A549 (cell line): Measurements from ENCODE around the gene PPP2R3A. TPM values are rescaled to one million over a fixed set of nuclear protein-coding genes. Genes with fewer than 3 reads are reported as not detected.

ENCODE experiments used
- ATAC-seq, 2 experiments: fragments of 200-7000 bp in 1 of 2; fragments of >200 bp in 1 of 2; cut with Nextera tagmentation in 1 of 2; cut with Tn5 transposase in 1 of 2; 3 replicates each; pipeline versions ENCODE4 v1.8.0 to v1.9.1; 2018 to 2020; ENCODE audit warnings: mild to moderate bottlenecking in 1 of 2, moderate library complexity in 1 of 2
- CTCF ChIA-PET: fragments of 300-600 bp; sonication (Branson Sonifier 250); formaldehyde crosslinking; extraction: SDS; loops from one replicate; lab custom pipeline; 2021; ENCODE audit warnings: antibody characterized with exemption, inconsistent platforms; lab: Yijun Ruan, JAX
- POLR2A ChIA-PET: fragments of 350-600 bp; formaldehyde crosslinking; extraction: SDS; loops from one replicate; lab custom pipeline; 2021; ENCODE audit warnings: antibody characterized with exemption, inconsistent platforms; lab: Yijun Ruan, JAX
- DNase-seq, 2 experiments: peaks; one replicate each; pipeline versions ENCODE4 v3.0.0 to v3.0.0-alpha.2; 2011 to 2016; ENCODE audit warnings: low read depth in 1 of 2, low spot score in 1 of 2
- FAIRE-seq: peaks from 2 replicates; lab custom pipeline; 2011; peaks lifted over from hg19 to GRCh38; lab: Jason Lieb, UNC
- H3K27ac ChIP-seq, 2 experiments: fragments of >200 bp; sonication (Bioruptor Twin); formaldehyde crosslinking; 3 replicates each; pipeline ENCODE4 v1.5.1; 2016 to 2017
- H3K4me1 ChIP-seq: fragments of >200 bp; sonication (Bioruptor Twin); formaldehyde crosslinking; 3 replicates; pipeline ENCODE4 v1.6.1; 2016
- H3K4me2 ChIP-seq: fragments of >200 bp; sonication (Bioruptor Twin); formaldehyde crosslinking; 3 replicates; pipeline ENCODE4 v1.6.1; 2016
- H3K4me3 ChIP-seq: fragments of >200 bp; sonication (Bioruptor Twin); formaldehyde crosslinking; 3 replicates; pipeline ENCODE4 v1.5.1; 2016
- H3K9me3 ChIP-seq: fragments of >200 bp; sonication (Bioruptor Twin); formaldehyde crosslinking; 3 replicates; pipeline ENCODE4 v1.6.1; 2016
- BHLHE40 ChIP-seq: IDR thresholded peaks from 2 replicates; pipeline ENCODE4 v1.6.1; 2012; ENCODE audit warnings: low read depth, low read length, inconsistent platforms
- CBX2 ChIP-seq: fragments of 200-600 bp; sonication (generic); IDR thresholded peaks from 2 replicates; pipeline ENCODE4 v1.6.1; 2016; ENCODE audit warnings: low read depth, mild to moderate bottlenecking, borderline replicate concordance
- CBX8 ChIP-seq: fragments of 200-600 bp; sonication (generic); IDR thresholded peaks from 2 replicates; pipeline ENCODE4 v1.6.1; 2016
- EHF ChIP-seq: fragments of 250-450 bp; sonication (Bioruptor Pico); IDR thresholded peaks from 2 replicates; pipeline ENCODE4 v1.5.0; 2020; ENCODE audit warnings: mild to moderate bottlenecking
- EHMT2 ChIP-seq: fragments of 200-600 bp; sonication (generic); IDR thresholded peaks from 2 replicates; pipeline ENCODE4 v1.6.1; 2016; ENCODE audit warnings: antibody characterized with exemption, low read depth, mild to moderate bottlenecking, moderate library complexity
- EP300 ChIP-seq, 2 experiments: fragments of >200 bp; sonication (Bioruptor Twin); formaldehyde crosslinking; IDR thresholded peaks; 2 replicates in 1 of 2; 3 replicates in 1 of 2; pipeline ENCODE4 v1.6.1; 2016 to 2017
- FOSL2 ChIP-seq, 2 experiments: fragments of 450-650 bp in 1 of 2; fragments of >200 bp in 1 of 2; sonication (Bioruptor Twin) in 1 of 2; formaldehyde crosslinking; IDR thresholded peaks; 2 replicates each; pipeline versions ENCODE4 v1.5.0 to v1.6.1; 2016 to 2020; ENCODE audit warnings: mild to moderate bottlenecking in 1 of 2, moderate library complexity in 1 of 2
- HOXA7 ChIP-seq: fragments of 250-450 bp; sonication (Bioruptor Pico); IDR thresholded peaks from 2 replicates; pipeline ENCODE4 v1.5.0; 2020; ENCODE audit warnings: mild to moderate bottlenecking, moderate library complexity
- JUN ChIP-seq, 2 experiments: fragments of >200 bp; sonication (Bioruptor Twin); formaldehyde crosslinking; IDR thresholded peaks; 2 replicates in 1 of 2; 3 replicates in 1 of 2; pipeline ENCODE4 v1.6.1; 2016 to 2017
- KDM5A ChIP-seq: fragments of 200-600 bp; sonication (generic); IDR thresholded peaks from 2 replicates; pipeline ENCODE4 v1.6.1; 2016; ENCODE audit warnings: antibody characterized with exemption, mild to moderate bottlenecking
- MYC ChIP-seq: IDR thresholded peaks from 2 replicates; pipeline ENCODE4 v1.6.1; 2012; ENCODE audit warnings: mild to moderate bottlenecking, inconsistent platforms, low read length, improper control_type of control experiment, borderline replicate concordance
- NR3C1 ChIP-seq: fragments of >200 bp; sonication (Bioruptor Twin); formaldehyde crosslinking; IDR thresholded peaks from 3 replicates; pipeline ENCODE4 v1.6.1; 2017
- PHF8 ChIP-seq: fragments of 200-600 bp; sonication (generic); IDR thresholded peaks from 2 replicates; pipeline ENCODE4 v1.6.1; 2016; ENCODE audit warnings: low read depth, mild to moderate bottlenecking, antibody characterized with exemption, moderate library complexity, borderline replicate concordance
- POLR2AphosphoS2 ChIP-seq: conservative IDR thresholded peaks from 2 replicates; pipeline ENCODE4 v1.6.1; 2012; ENCODE audit warnings: low read length, improper control_type of control experiment, inconsistent platforms
- TP53 ChIP-seq: fragments of 250-450 bp; sonication (Bioruptor Pico); IDR thresholded peaks from 2 replicates; pipeline ENCODE4 v1.5.0; 2021; ENCODE audit warnings: mild to moderate bottlenecking, moderate library complexity
- ZFP36 ChIP-seq: fragments of 450-650 bp; IDR thresholded peaks from 2 replicates; pipeline ENCODE4 v1.6.1; 2014; ENCODE audit warnings: borderline replicate concordance; ENCODE audit not compliant: partially characterized antibody
- ZSCAN20 ChIP-seq: fragments of 250-450 bp; sonication (Bioruptor Pico); IDR thresholded peaks from 2 replicates; pipeline ENCODE4 v1.8.0; 2022; ENCODE audit warnings: mild to moderate bottlenecking, moderate library complexity
- WGBS: methylation state at CpG from one replicate; pipeline ENCODE4 v1.1.6; 2017; ENCODE audit errors: missing lambda C conversion rate; 5-methylcytosine and 5-hydroxymethylcytosine counted together
- polyA plus RNA-seq, 4 experiments: library from polyadenylated mRNA; depleted of rRNA in 3 of 4; stranded (reverse); fragments of >200 nt; fragmentation: RNase III in 1 of 4; extraction: RNeasy Plus Mini Kit Qiagen cat#74134 plus additional on column Dnase treatment in 1 of 4; gene quantifications; 2 replicates in 3 of 4; 3 replicates in 1 of 4; pipeline ENCODE4 v1.2.3, GENCODE V29; 2011 to 2017
- TF ChIP-seq, protein P1 (sequence below): fragments of 250-450 bp; sonication (Bioruptor Pico); IDR thresholded peaks from 2 replicates; pipeline ENCODE4 v1.5.0; 2020; ENCODE audit warnings: low read depth, mild to moderate bottlenecking, moderate library complexity
- TF ChIP-seq, protein P2 (sequence below): fragments of 450-650 bp; IDR thresholded peaks from 2 replicates; pipeline ENCODE4 v1.6.1; 2014; ENCODE audit warnings: antibody characterized with exemption
- TF ChIP-seq, protein P3 (sequence below): IDR thresholded peaks from 2 replicates; pipeline ENCODE4 v1.6.1; 2012; ENCODE audit warnings: low read depth, borderline replicate concordance

The PPP2R3A gene
- polyA plus RNA-seq, 2 of the 4 experiments (the other 2 are of a cell fraction) = 1.9 to 3.2 TPM

DNA sequence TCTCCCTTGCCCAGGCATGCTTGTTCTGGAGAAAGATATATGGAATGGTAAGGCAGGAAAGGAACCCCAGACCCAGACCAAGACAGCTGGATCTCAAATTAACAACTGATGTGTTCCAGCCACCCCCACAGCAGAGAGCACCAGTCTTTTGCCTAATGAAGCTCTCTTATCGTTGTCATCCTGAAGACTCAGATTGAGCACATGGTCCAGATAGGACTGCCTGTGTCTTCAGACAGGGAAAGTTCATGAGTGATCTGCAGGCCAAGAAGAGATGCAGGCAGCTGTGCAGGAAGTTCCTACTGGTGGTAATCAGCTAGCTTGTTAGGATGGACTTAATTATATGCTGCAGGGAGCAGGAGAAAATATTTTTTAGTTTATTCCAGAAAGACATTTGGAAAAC, 53.3 kb downstream of the PPP2R3A start (continued):
- TF ChIP-seq EHMT2 (no peak), HOXA7 (CRISPR knock-in tag) (no peak), KDM5A (no peak), ZFP36 (no peak), POLR2AphosphoS2 (no peak), NR3C1 (no peak)
- TF ChIP-seq, protein P1, sequence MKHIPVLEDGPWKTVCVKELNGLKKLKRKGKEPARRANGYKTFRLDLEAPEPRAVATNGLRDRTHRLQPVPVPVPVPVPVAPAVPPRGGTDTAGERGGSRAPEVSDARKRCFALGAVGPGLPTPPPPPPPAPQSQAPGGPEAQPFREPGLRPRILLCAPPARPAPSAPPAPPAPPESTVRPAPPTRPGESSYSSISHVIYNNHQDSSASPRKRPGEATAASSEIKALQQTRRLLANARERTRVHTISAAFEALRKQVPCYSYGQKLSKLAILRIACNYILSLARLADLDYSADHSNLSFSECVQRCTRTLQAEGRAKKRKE (CRISPR knock-in tag) = no peak
- TF ChIP-seq, protein P2, sequence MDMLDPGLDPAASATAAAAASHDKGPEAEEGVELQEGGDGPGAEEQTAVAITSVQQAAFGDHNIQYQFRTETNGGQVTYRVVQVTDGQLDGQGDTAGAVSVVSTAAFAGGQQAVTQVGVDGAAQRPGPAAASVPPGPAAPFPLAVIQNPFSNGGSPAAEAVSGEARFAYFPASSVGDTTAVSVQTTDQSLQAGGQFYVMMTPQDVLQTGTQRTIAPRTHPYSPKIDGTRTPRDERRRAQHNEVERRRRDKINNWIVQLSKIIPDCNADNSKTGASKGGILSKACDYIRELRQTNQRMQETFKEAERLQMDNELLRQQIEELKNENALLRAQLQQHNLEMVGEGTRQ = no peak

DNA sequence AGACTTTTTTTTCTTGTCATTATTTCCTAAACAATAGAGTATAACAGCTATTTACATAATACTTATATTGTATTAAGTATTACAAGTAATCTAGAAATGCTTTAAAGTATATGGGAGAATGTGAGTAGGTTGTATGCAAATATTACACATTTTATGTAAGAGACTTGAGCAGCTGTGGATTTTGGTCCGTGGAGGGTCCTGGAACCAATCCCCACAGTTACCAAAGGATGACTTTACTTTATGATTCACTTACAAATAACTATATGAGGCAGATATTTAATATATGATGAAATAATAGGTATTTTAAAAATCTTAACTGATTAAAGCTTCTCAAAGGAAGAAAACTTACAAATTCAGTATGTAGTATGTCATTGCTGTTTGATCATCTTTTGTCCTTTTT, 56.3 kb downstream of the PPP2R3A start:
- Histone ChIP-seq H3K4me1 (no peaks in the 10 kb centered on the region), H3K9me3 (no peaks in the 10 kb centered on the region), H3K4me3 (no peak overlapping the region), H3K27ac (no peak overlapping the region), H3K4me2 (no peak overlapping the region)
- ChIA-PET POLR2A (no interaction called here), CTCF (interaction anchor here (1.4 kb wide), 1 partner anchor 21 kb away, joined by 4 read pairs; no protein-coding TSS in a partner anchor)
- WGBS = 68% methylated on average over 1 of the region's 1 CpG
- DNase-seq (no peak), ATAC-seq (no peak), FAIRE-seq (no peak)
- TF ChIP-seq JUN (IDR thresholded peaks at IDR 0.05) (no peak), ZSCAN20 (CRISPR knock-in tag) (no peak), MYC (no peak)
- TF ChIP-seq, protein P1 (CRISPR knock-in tag) = no peak
- TF ChIP-seq, protein P3, sequence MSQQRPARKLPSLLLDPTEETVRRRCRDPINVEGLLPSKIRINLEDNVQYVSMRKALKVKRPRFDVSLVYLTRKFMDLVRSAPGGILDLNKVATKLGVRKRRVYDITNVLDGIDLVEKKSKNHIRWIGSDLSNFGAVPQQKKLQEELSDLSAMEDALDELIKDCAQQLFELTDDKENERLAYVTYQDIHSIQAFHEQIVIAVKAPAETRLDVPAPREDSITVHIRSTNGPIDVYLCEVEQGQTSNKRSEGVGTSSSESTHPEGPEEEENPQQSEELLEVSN = no peak

DNA sequence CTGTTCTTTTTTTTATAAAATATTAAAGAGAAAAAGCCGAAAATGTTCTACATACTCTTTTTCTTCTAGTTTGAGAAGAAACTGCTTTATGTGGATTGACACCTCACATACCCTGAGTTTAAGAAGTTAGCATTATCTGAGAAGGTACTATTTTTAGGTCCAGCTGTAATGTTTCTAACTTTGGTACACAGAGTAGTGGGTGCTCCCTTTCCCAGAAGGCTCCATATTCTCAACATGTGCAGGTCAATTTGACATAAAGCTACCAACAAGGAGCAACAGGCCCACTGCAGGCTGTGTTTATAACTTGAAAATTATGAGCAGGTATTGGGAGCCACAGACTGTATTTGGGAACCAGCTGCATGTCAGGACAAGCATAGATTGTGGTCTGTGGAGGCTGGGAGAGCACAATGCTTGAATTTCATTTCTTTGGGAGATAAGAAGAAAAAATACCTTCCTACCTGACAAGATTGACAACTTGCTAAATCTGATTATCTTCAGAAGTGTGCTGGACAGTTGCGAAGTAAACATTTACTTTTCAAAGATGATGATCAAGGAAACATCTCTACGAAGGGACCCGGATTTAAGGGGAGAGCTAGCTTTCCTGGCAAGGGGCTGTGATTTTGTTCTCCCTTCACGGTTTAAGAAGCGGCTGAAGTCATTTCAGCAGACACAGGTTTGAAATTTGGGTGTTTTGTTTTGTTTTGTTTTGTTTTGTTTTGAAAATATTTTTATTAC, 57.2 kb downstream of the PPP2R3A start:
- FAIRE-seq (no peak), DNase-seq (no peak), ATAC-seq (no peak)
- Histone ChIP-seq H3K4me1 (no peaks in the 10 kb centered on the region), H3K4me2 (no peak overlapping the region), H3K9me3 (no peaks in the 10 kb centered on the region), H3K27ac (no peak overlapping the region), H3K4me3 (no peak overlapping the region)
- TF ChIP-seq PHF8 = no peak
- no peak for TF ChIP-seq TP53 (CRISPR knock-in tag)
- no peak for TF ChIP-seq FOSL2 (IDR thresholded peaks at IDR 0.05)
- TF ChIP-seq FOSL2 (CRISPR knock-in tag; IDR thresholded peaks at IDR 0.05) = no peak
- no peak for TF ChIP-seq EP300 (IDR thresholded peaks at IDR 0.05)
- no peak for TF ChIP-seq CBX2
- TF ChIP-seq EHF (CRISPR knock-in tag) = no peak
- TF ChIP-seq BHLHE40 = no peak
- TF ChIP-seq CBX8 = no peak
- no peak for TF ChIP-seq POLR2AphosphoS2
- TF ChIP-seq NR3C1 = no peak
- CTCF ChIA-PET = interaction anchor here (1.1 to 1.4 kb wide), 2 partner anchors 16 to 20 kb away, joined by 3 to 4 read pairs; no protein-coding TSS in a partner anchor
- POLR2A ChIA-PET = no interaction called here
- WGBS = 86% methylated on average over 6 of the region's 6 CpGs
